Measurements from ENCODE around the gene TCF7L2.

TCF7L2 gene

GRCh38 chr10:113011592-113012374, 61.7 kb downstream of the TCF7L2 start:
- H3K27ac ChIP-seq, result no peak overlapping the region

GRCh38 chr10:113015201-113015600, 65.2 kb downstream of the TCF7L2 start:
- no peak for DNase-seq
- TF ChIP-seq CTCF (IDR thresholded peaks at IDR 0.05), result no peak
- intact Hi-C loops (cut with DNase I; ENCODE audit: low total_unique reads), result no loop called here
- no peaks in the 10 kb centered on the region for H3K9me3 ChIP-seq
- peaks cover 0 to 81% (median 42%) of the 10 kb centered on the region in 4 donors for H3K4me1 ChIP-seq
- H3K27ac ChIP-seq, result no peak overlapping the region
- no peaks in the 10 kb centered on the region for H3K36me3 ChIP-seq
- no peak overlapping the region for H3K4me3 ChIP-seq
- H3K27me3 ChIP-seq, result no peaks in the 10 kb centered on the region

More at GRCh38 chr10:113011592-113012374, 61.7 kb downstream of the TCF7L2 start:
- Histone ChIP-seq H3K27me3 (no peaks in the 10 kb centered on the region), H3K9me3 (no peaks in the 10 kb centered on the region), H3K4me3 (no peak overlapping the region), H3K4me1 (peaks cover 0 to 77% (median 37%) of the 10 kb centered on the region in 4 donors), H3K36me3 (no peaks in the 10 kb centered on the region)
- intact Hi-C loops (cut with DNase I; ENCODE audit: low total_unique reads), result no loop called here
- DNase-seq, result no peak
- TF ChIP-seq CTCF (IDR thresholded peaks at IDR 0.05), result no peak

- intact Hi-C loops (cut with DNase I; ENCODE audit: low total_unique reads), result no loop called here
- peak overlapping the region in 1 of 2 donors; percentile 34 for H3K27ac ChIP-seq
- no peak for DNase-seq
These were observed 67.3 kb downstream of the TCF7L2 start for GRCh38 chr10:113017376-113017775.

GRCh38 chr10:113018034-113018433, 68.0 kb downstream of the TCF7L2 start:
- peaks cover 0 to 87% (median 61%) of the 10 kb centered on the region in 4 donors for H3K4me1 ChIP-seq
- no peaks in the 10 kb centered on the region for H3K9me3 ChIP-seq
- DNase-seq, result no peak
- TF ChIP-seq CTCF (IDR thresholded peaks at IDR 0.05), result no peak
- no peak overlapping the region for H3K4me3 ChIP-seq
- H3K27ac ChIP-seq, result no peak overlapping the region
- H3K36me3 ChIP-seq, result no peaks in the 10 kb centered on the region
- H3K27me3 ChIP-seq, result no peaks in the 10 kb centered on the region
- intact Hi-C loops (cut with DNase I; ENCODE audit: low total_unique reads), result no loop called here

More at GRCh38 chr10:113017376-113017775, 67.3 kb downstream of the TCF7L2 start:
- H3K9me3 ChIP-seq, result no peaks in the 10 kb centered on the region
- H3K27me3 ChIP-seq, result no peaks in the 10 kb centered on the region
- TF ChIP-seq CTCF (IDR thresholded peaks at IDR 0.05), result no peak
- no peaks in the 10 kb centered on the region for H3K36me3 ChIP-seq
- H3K4me3 ChIP-seq, result no peak overlapping the region
- H3K4me1 ChIP-seq, result peaks cover 0 to 85% (median 59%) of the 10 kb centered on the region in 4 donors

GRCh38 chr10:113019096-113019495, 69.0 kb downstream of the TCF7L2 start:
- Histone ChIP-seq H3K9me3 (no peaks in the 10 kb centered on the region), H3K27me3 (no peaks in the 10 kb centered on the region), H3K4me1 (peaks cover 0 to 90% (median 61%) of the 10 kb centered on the region in 4 donors), H3K36me3 (no peaks in the 10 kb centered on the region), H3K4me3 (no peak overlapping the region), H3K27ac (no peak overlapping the region)
- DNase-seq, result no peak
- no peak for TF ChIP-seq CTCF (IDR thresholded peaks at IDR 0.05)
- intact Hi-C loops (cut with DNase I; ENCODE audit: low total_unique reads), result no loop called here
